GM12878 (cell line): ENCODE results near the gene COL8A2. TPM values are rescaled to one million over a fixed set of nuclear protein-coding genes. Genes with fewer than 3 reads are reported as not detected.

Experiments used
- ASH2L ChIP-seq: fragments of 300-600, 200-600 bp; sonication (generic); IDR thresholded peaks from 2 replicates; pipeline ENCODE4 v1.6.1; 2017; ENCODE audit warnings: low read depth, mild to moderate bottlenecking, borderline replicate concordance
- BACH1 ChIP-seq: fragments of 450-650 bp; IDR thresholded peaks from 2 replicates; pipeline ENCODE4 v1.6.1; 2017; ENCODE audit warnings: mild to moderate bottlenecking, borderline replicate concordance
- CUX1 ChIP-seq: IDR thresholded peaks from 2 replicates; pipeline ENCODE4 v1.6.1; 2012; ENCODE audit warnings: improper control_type of control experiment, low read depth, low read length; ENCODE audit not compliant: insufficient replicate concordance
- JUNB ChIP-seq: IDR thresholded peaks from 2 replicates; pipeline ENCODE4 v1.6.1; 2016; ENCODE audit warnings: antibody characterized with exemption, mild to moderate bottlenecking
- RELB ChIP-seq: fragments of 450-650 bp; IDR thresholded peaks from 2 replicates; pipeline ENCODE4 v1.6.1; 2017; ENCODE audit warnings: low read depth, mild to moderate bottlenecking, moderate library complexity
- SKIL ChIP-seq: fragments of 450-650 bp; IDR thresholded peaks from 2 replicates; pipeline ENCODE4 v1.6.1; 2017; ENCODE audit warnings: mild to moderate bottlenecking, low read depth, inconsistent platforms; ENCODE audit not compliant: poor library complexity, severe bottlenecking
- SREBF2 ChIP-seq: IDR thresholded peaks from 2 replicates; pipeline ENCODE4 v1.6.1; 2012; ENCODE audit warnings: mild to moderate bottlenecking, low read length
- ZNF592 ChIP-seq: fragments of 450-650 bp; IDR thresholded peaks from 2 replicates; pipeline ENCODE4 v1.6.1; 2017; ENCODE audit warnings: mild to moderate bottlenecking, moderate library complexity
- polyA plus RNA-seq, 11 experiments: library from polyadenylated mRNA; depleted of rRNA in 4 of 11; unstranded in 6 of 11; stranded (reverse) in 5 of 11; fragments of >200 nt; fragmentation: Nextera tagmentation in 4 of 11; fragmentation: Illumina TruSeq in 1 of 11; extraction: Ambion mirVana in 4 of 11; extraction: Trizol in 1 of 11; gene quantifications; 1 replicate in 1 of 11; 2 replicates in 10 of 11; pipeline versions ENCODE4 v1.2.1 to v1.2.3, GENCODE V29; 2011 to 2016; ENCODE audit warnings: inconsistent platforms in 2 of 11, missing spikeins in 2 of 11, low read depth in 1 of 11
- total RNA-seq, 4 experiments: library from RNA; depleted of rRNA in 3 of 4; stranded (reverse); fragments of >200 nt in 3 of 4; fragmentation: Illumina TruSeq in 1 of 4; extraction: Trizol in 1 of 4; gene quantifications; 2 replicates each; pipeline versions ENCODE4 v1.2.1 to v1.2.3, GENCODE V29; 2013 to 2021

COL8A2 gene
- total and polyA plus RNA-seq, 10 of the 15 experiments (the other 5 are each of a cell fraction or from before 2014, with no cell fraction given), result 0.01 TPM; not detected in 9

- no peak for TF ChIP-seq CUX1
- no peak for TF ChIP-seq ASH2L
- no peak for TF ChIP-seq BACH1
- no peak for TF ChIP-seq SREBF2
- TF ChIP-seq RELB, result peak; percentile 68
- TF ChIP-seq SKIL, result peak; percentile 7
- no peak for TF ChIP-seq JUNB
- no peak for TF ChIP-seq ZNF592
- TF ChIP-seq, all 136 proteins: peak for 5
These were observed 24.9 kb upstream of the COL8A2 start (continued) for GRCh38 chr1:36149973-36150295.
